Fibroblast of lung (primary cell): Measurements from ENCODE around the gene LRMDA. TPM values are rescaled to one million over a fixed set of nuclear protein-coding genes. Genes with fewer than 3 reads are reported as not detected.

Experiments
- DNase-seq, 2 donors: peaks; one replicate each; pipeline versions ENCODE4 v3.0.0 to v3.0.0-alpha.2; 2010; ENCODE audit warnings: low read depth in 2 of 2
- H2AFZ ChIP-seq: 2 replicates; pipeline ENCODE4 v1.5.1; 2012; ENCODE audit warnings: low read length, control low read depth, inconsistent platforms
- H3K27ac ChIP-seq: 2 replicates; pipeline ENCODE4 v1.5.1; 2011; ENCODE audit warnings: low read length, control low read depth; ENCODE audit not compliant: insufficient read depth
- H3K27me3 ChIP-seq: 2 replicates; pipeline ENCODE4 v1.5.1; 2011; ENCODE audit warnings: mild to moderate bottlenecking, low read length; ENCODE audit not compliant: control insufficient read depth, insufficient read depth
- H3K36me3 ChIP-seq: 2 replicates; pipeline ENCODE4 v1.5.1; 2011; ENCODE audit warnings: low read length; ENCODE audit not compliant: control insufficient read depth, insufficient read depth
- H3K4me1 ChIP-seq: 2 replicates; pipeline ENCODE4 v1.5.1; 2011; ENCODE audit warnings: low read length; ENCODE audit not compliant: control insufficient read depth, insufficient read depth; ENCODE audit errors: extremely low read depth
- H3K4me2 ChIP-seq: 2 replicates; pipeline ENCODE4 v1.5.1; 2011; ENCODE audit warnings: low read length, control low read depth; ENCODE audit not compliant: insufficient read depth; ENCODE audit errors: extremely low read depth
- H3K4me3 ChIP-seq, 4 experiments: fragments of 200-600 bp in 1 of 4; sonication (generic) in 1 of 4; replicated peaks in 1 of 4; 2 replicates each; pipeline ENCODE4 v1.5.1; 2011 to 2016; ENCODE audit warnings: low read length in 4 of 4, low read depth in 3 of 4, mild to moderate bottlenecking in 3 of 4, control low read depth in 2 of 4, inconsistent platforms in 1 of 4, mixed read lengths in 1 of 4; ENCODE audit not compliant: insufficient read depth in 1 of 4; ENCODE audit errors: control extremely low read depth in 1 of 4
- H3K79me2 ChIP-seq: 2 replicates; pipeline ENCODE4 v1.5.1; 2012; ENCODE audit warnings: mild to moderate bottlenecking, low read length, inconsistent platforms; ENCODE audit not compliant: control insufficient read depth, insufficient read depth
- H3K9ac ChIP-seq: 2 replicates; pipeline ENCODE4 v1.5.1; 2011; ENCODE audit warnings: mild to moderate bottlenecking, low read length, control low read depth; ENCODE audit not compliant: insufficient read depth
- H3K9me3 ChIP-seq: 2 replicates; pipeline ENCODE4 v1.5.1; 2012; ENCODE audit warnings: low read depth, low read length; ENCODE audit not compliant: control insufficient read depth, insufficient read depth
- H4K20me1 ChIP-seq: 2 replicates; pipeline ENCODE4 v1.5.1; 2011; ENCODE audit warnings: low read length; ENCODE audit not compliant: control insufficient read depth, insufficient read depth; ENCODE audit errors: extremely low read depth
- EZH2 ChIP-seq: IDR thresholded peaks from 2 replicates; pipeline ENCODE4 v1.5.1; 2012; ENCODE audit warnings: low read length, control low read depth, mild to moderate bottlenecking; ENCODE audit errors: missing control alignments
- polyA plus RNA-seq, 2 donors: library from polyadenylated mRNA; depleted of rRNA in 1 of 2; stranded (reverse) in 1 of 2; unstranded in 1 of 2; fragments of >200 nt; gene quantifications; 2 replicates each; pipeline ENCODE4 v1.2.1, GENCODE V29; 2011 to 2012; ENCODE audit warnings: missing spikeins in 1 of 2
- total RNA-seq: library from RNA; depleted of rRNA; stranded (reverse); fragments of >200 nt; gene quantifications from 2 replicates; pipeline ENCODE4 v1.2.1, GENCODE V29; 2014
- TF ChIP-seq, protein P1 (sequence below), 2 donors: IDR thresholded peaks in 1 of 2; conservative IDR thresholded peaks in 1 of 2; 1 replicate in 1 of 2; 2 replicates in 1 of 2; pipeline ENCODE4 v1.5.1; 2011 to 2012; ENCODE audit warnings: low read length in 2 of 2, control low read depth in 1 of 2, inconsistent platforms in 1 of 2, low read depth in 1 of 2, mild to moderate bottlenecking in 1 of 2

The LRMDA gene
- total and polyA plus RNA-seq, 2 donors (not counting 1 experiment from before 2014, with no cell fraction given) = 1.7 to 2.0 TPM

GRCh38 chr10:76184647-76185046, 753.2 kb downstream of the LRMDA start:
- TF ChIP-seq, protein P1, sequence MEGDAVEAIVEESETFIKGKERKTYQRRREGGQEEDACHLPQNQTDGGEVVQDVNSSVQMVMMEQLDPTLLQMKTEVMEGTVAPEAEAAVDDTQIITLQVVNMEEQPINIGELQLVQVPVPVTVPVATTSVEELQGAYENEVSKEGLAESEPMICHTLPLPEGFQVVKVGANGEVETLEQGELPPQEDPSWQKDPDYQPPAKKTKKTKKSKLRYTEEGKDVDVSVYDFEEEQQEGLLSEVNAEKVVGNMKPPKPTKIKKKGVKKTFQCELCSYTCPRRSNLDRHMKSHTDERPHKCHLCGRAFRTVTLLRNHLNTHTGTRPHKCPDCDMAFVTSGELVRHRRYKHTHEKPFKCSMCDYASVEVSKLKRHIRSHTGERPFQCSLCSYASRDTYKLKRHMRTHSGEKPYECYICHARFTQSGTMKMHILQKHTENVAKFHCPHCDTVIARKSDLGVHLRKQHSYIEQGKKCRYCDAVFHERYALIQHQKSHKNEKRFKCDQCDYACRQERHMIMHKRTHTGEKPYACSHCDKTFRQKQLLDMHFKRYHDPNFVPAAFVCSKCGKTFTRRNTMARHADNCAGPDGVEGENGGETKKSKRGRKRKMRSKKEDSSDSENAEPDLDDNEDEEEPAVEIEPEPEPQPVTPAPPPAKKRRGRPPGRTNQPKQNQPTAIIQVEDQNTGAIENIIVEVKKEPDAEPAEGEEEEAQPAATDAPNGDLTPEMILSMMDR (conservative IDR thresholded peaks at IDR 0.05 in 1 of 2, IDR thresholded peaks at IDR 0.05 in 1 of 2; ENCODE audit: low read depth in 1 of 2, low read length in 2 of 2) = no peak
- TF ChIP-seq EZH2 = no peak
- no peak for DNase-seq
- H2AFZ ChIP-seq = no peak overlapping the region
- no peaks in the 10 kb centered on the region for H3K4me1 ChIP-seq
- no peaks in the 10 kb centered on the region for H3K79me2 ChIP-seq
- no peak overlapping the region for H3K4me2 ChIP-seq
- H4K20me1 ChIP-seq = no peaks in the 10 kb centered on the region
- H3K9ac ChIP-seq = no peak overlapping the region
- H3K4me3 ChIP-seq = no peak overlapping the region
- no peak overlapping the region for H3K27ac ChIP-seq
- H3K27me3 ChIP-seq = no peaks in the 10 kb centered on the region
- H3K9me3 ChIP-seq = no peaks in the 10 kb centered on the region
- H3K36me3 ChIP-seq = no peaks in the 10 kb centered on the region

GRCh38 chr10:76185471-76186301, 754.3 kb downstream of the LRMDA start:
- no peak overlapping the region for H3K27ac ChIP-seq
- TF ChIP-seq, protein P1 (conservative IDR thresholded peaks at IDR 0.05 in 1 of 2, IDR thresholded peaks at IDR 0.05 in 1 of 2; ENCODE audit: low read depth in 1 of 2, low read length in 2 of 2) = no peak
- no peak for TF ChIP-seq EZH2
- H3K36me3 ChIP-seq = no peaks in the 10 kb centered on the region
- no peak overlapping the region for H3K4me2 ChIP-seq
- DNase-seq = no peak
- no peaks in the 10 kb centered on the region for H3K9me3 ChIP-seq
- no peak overlapping the region for H3K9ac ChIP-seq
- no peaks in the 10 kb centered on the region for H3K27me3 ChIP-seq
- no peaks in the 10 kb centered on the region for H3K4me1 ChIP-seq
- no peak overlapping the region for H3K4me3 ChIP-seq
- H4K20me1 ChIP-seq = no peaks in the 10 kb centered on the region
- H2AFZ ChIP-seq = no peak overlapping the region
- no peaks in the 10 kb centered on the region for H3K79me2 ChIP-seq

DNA sequence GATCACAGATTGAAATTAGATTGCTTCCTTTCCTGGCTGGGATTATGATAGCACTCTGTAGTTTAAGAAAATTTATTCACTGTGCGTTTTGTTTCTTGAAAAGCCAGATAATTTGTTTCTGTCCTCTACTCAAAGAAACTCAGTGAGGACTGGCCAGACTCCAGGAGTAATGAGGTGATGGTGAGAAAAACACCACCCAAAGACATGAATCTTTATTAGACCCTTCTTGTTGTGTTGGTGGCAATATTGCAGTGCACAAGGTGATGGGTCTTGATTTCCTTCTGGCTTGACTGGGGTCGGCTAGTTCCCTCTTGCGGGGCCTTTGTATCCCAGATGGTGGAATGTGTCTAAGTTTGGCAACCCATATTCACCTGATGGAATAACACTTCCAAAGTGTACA, 756.8 kb downstream of the LRMDA start:
- Histone ChIP-seq H3K4me2 (no peak overlapping the region), H3K27me3 (no peaks in the 10 kb centered on the region), H3K4me3 (no peak overlapping the region), H3K4me1 (no peaks in the 10 kb centered on the region), H3K79me2 (no peaks in the 10 kb centered on the region), H3K36me3 (no peaks in the 10 kb centered on the region), H2AFZ (no peak overlapping the region), H4K20me1 (no peaks in the 10 kb centered on the region), H3K27ac (no peak overlapping the region), H3K9ac (no peak overlapping the region), H3K9me3 (no peaks in the 10 kb centered on the region)
- TF ChIP-seq, protein P1 (conservative IDR thresholded peaks at IDR 0.05 in 1 of 2, IDR thresholded peaks at IDR 0.05 in 1 of 2; ENCODE audit: low read depth in 1 of 2, low read length in 2 of 2) = no peak
- no peak for DNase-seq
